ENCODE data around the gene GPRC5B.

DNA sequence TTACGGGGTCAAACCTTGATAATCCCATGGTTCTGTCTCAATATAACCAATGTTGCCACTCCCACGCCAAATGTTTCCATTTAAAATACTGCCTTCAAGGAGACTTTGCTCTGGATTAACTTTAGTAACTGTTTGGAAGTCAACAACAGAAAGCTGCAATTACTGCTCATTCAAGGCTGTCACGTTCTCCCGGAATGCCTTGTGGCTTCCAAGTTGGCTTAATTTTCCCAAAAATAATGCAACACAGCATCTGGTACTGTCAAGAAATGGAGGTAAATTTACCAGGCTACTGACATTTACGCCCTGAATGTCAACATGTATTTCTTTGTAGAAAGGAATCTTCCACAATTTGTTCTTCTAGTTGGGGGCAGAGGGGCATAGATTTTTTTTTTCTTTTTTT is 38.2 kb downstream of the GPRC5B start:
- TF ChIP-seq, protein P1, sequence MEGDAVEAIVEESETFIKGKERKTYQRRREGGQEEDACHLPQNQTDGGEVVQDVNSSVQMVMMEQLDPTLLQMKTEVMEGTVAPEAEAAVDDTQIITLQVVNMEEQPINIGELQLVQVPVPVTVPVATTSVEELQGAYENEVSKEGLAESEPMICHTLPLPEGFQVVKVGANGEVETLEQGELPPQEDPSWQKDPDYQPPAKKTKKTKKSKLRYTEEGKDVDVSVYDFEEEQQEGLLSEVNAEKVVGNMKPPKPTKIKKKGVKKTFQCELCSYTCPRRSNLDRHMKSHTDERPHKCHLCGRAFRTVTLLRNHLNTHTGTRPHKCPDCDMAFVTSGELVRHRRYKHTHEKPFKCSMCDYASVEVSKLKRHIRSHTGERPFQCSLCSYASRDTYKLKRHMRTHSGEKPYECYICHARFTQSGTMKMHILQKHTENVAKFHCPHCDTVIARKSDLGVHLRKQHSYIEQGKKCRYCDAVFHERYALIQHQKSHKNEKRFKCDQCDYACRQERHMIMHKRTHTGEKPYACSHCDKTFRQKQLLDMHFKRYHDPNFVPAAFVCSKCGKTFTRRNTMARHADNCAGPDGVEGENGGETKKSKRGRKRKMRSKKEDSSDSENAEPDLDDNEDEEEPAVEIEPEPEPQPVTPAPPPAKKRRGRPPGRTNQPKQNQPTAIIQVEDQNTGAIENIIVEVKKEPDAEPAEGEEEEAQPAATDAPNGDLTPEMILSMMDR (conservative IDR thresholded peaks at IDR 0.05; ENCODE audit: low read depth, low read length) = no peak
- no peak for TF ChIP-seq EZH2 (IDR thresholded peaks at IDR 0.05; ENCODE audit: borderline replicate concordance, low read depth, low read length, poor library complexity, severe bottlenecking)
